ENCODE results near the gene NCBP3. TPM values are rescaled to one million over a fixed set of nuclear protein-coding genes. Genes with fewer than 3 reads are reported as not detected.

NCBP3 gene
- total and polyA plus RNA-seq, 2 of the 8 experiments (the other 6 are each of a cell fraction or from before 2014, with no cell fraction given): 19.6 to 46.1 TPM

- TF ChIP-seq SUZ12 (IDR thresholded peaks at IDR 0.05; ENCODE audit: low read length) (no peak), KDM4A (IDR thresholded peaks at IDR 0.05; ENCODE audit: low read depth, low read length, severe bottlenecking) (no peak), CBX5 (IDR thresholded peaks at IDR 0.05; ENCODE audit: low read depth, low read length) (no peak), USF2 (IDR thresholded peaks at IDR 0.05; ENCODE audit: low read length) (no peak), RAD21 (IDR thresholded peaks at IDR 0.05 in 1 of 2, conservative IDR thresholded peaks at IDR 0.05 in 1 of 2; ENCODE audit: low read depth in 2 of 2, low read length in 2 of 2) (no peak)
- TF ChIP-seq, protein P1, sequence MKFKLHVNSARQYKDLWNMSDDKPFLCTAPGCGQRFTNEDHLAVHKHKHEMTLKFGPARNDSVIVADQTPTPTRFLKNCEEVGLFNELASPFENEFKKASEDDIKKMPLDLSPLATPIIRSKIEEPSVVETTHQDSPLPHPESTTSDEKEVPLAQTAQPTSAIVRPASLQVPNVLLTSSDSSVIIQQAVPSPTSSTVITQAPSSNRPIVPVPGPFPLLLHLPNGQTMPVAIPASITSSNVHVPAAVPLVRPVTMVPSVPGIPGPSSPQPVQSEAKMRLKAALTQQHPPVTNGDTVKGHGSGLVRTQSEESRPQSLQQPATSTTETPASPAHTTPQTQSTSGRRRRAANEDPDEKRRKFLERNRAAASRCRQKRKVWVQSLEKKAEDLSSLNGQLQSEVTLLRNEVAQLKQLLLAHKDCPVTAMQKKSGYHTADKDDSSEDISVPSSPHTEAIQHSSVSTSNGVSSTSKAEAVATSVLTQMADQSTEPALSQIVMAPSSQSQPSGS (IDR thresholded peaks at IDR 0.05; ENCODE audit: low read length): no peak
Measured at GRCh38 chr17:3882276-3882675, 36.2 kb upstream of the NCBP3 start (continued).
